Measurements from ENCODE around the gene EXOC4.

The EXOC4 gene

GRCh38 chr7:133724148-133724547, 471.3 kb downstream of the EXOC4 start:
- DNase-seq: no peak

GRCh38 chr7:133724694-133725093, 471.8 kb downstream of the EXOC4 start:
- no peak for DNase-seq

DNA sequence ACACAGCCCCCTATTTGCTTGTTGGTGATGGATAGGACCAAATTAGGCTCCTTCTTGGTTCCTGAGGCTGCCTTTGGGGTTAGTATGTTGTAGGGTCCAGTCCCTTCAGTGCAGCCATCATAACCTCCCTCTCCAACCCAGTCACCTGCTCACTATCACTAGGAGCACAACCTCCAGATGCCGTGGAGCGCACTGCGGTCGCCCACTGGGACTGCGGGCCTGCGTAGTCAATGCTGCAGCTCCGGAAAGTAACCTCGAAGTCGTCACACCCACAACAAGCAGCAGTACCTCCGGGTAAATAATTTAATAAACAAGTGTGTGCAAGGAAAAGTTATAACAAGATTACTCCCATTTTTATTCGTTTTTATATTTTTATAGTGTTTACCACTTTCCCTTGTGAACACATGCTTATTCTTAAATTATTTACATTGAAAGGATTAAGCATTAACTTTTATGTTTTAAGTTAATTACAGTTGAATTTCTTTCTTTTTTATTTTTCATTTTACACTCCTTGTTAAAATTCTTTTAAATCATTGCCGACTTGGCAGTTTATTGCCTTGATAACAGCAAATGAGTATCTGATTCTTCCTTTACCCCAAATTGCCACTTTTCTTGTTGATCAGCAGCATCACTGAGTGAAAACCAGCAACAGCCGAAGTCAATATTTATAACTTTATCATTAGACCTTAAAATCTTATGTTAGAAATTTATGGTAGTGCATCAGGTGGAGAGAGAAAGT, 474.8 kb downstream of the EXOC4 start:
- DNase-seq: no peak

DNA sequence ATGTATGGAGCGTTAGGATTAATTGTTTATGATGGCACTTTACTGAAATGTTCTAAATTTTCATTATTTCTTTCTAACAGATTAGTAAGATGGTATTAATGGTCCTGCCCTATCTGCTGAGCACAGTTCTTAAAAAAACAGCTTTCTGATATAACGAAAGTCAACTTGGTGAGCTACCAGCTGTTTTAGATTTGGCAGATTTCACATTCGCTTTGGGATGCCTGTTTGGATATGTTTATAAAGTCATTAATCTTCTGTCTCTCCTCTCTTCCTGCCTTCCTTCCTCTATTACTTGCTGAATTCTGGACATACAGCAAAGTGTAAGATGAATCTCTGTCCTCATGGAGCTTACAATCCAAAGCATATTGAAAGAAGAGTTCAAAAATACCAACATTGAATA, 477.5 kb downstream of the EXOC4 start:
- DNase-seq: no peak

- no peak for DNase-seq
Measured at GRCh38 chr7:133733401-133733800, 480.5 kb downstream of the EXOC4 start.

GRCh38 chr7:133735222-133735621, 482.3 kb downstream of the EXOC4 start:
- no peak for DNase-seq

DNA sequence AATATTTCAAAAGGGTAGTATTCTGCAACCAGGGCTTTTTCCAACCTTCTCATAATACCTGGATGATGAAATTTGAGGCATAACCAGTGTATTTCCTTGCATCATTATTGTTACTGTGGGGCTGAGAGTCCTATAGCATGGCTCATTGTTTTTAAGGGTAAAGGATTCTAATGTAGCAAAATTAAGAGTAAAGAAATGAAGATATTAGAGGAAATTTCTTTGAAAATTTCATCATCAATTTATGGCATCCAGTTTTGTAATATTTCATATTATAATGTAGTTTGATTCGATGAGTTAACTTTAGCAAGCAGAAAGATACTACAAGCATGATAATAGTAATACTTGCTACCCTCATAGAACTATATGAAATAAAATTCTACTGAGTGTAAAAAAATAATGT, 486.9 kb downstream of the EXOC4 start:
- DNase-seq: no peak

DNA sequence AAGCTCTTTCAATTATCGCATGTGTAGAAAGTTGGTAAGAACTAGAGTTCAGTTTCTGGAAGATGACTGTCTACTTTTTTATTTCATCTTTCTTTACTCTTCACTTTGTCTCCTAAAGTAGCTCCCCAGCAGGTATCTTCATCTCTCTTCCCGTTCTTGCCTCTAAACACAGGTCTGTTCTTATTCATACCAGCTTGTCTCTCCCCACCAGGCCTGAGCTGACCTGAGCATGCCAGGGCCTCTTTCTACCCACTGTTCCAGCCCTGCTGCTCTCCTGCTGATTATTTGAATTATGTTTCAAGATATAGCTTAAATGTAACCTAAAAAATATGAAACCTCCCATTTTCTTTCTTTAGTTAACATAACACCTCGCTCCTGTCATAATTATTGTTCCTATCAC, 488.2 kb downstream of the EXOC4 start:
- DNase-seq: no peak

DNA sequence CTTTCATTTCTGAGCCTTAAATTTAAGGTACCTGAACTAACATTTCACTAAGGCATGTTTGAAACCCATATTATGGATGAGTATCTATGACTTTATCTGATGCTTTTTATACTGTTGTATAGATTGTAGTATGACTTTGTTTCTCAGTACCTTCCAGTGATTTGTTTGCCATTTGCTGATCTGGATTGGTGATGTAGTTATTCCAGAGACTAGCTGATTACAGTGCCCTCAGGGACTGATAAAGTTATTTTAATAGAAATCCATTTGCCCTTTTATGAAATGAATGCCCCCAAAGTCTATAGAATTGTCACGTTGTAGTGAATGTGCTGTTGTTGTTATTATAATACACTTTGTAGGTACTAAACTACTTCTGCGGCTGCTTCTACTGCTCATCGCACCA, 488.8 kb downstream of the EXOC4 start:
- DNase-seq: no peak

- no peak for DNase-seq
Measured at GRCh38 chr7:133742709-133743538, 490.0 kb downstream of the EXOC4 start.

DNA sequence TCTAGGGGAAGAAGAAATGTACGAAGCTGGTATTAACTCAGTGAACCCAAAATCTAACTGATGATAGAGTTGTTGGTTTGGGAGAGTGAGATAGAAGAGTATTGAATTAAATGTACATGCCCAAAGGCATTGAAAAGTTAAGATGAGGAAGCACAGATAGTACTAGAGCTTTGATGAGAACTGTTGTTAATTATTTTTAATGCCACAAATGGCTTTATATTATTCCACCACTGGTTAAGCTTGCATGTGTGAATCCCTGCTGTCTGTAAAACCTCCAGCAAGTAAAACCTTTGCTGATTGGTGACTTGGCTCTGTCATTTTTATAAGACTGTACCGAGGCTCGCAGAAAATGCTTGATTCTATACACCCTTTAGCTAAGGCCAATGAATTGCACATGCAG, 491.6 kb downstream of the EXOC4 start:
- no peak for DNase-seq

GRCh38 chr7:133746305-133746704, 493.4 kb downstream of the EXOC4 start:
- no peak for DNase-seq

GRCh38 chr7:133746847-133747246, 494.0 kb downstream of the EXOC4 start:
- no peak for DNase-seq

DNA sequence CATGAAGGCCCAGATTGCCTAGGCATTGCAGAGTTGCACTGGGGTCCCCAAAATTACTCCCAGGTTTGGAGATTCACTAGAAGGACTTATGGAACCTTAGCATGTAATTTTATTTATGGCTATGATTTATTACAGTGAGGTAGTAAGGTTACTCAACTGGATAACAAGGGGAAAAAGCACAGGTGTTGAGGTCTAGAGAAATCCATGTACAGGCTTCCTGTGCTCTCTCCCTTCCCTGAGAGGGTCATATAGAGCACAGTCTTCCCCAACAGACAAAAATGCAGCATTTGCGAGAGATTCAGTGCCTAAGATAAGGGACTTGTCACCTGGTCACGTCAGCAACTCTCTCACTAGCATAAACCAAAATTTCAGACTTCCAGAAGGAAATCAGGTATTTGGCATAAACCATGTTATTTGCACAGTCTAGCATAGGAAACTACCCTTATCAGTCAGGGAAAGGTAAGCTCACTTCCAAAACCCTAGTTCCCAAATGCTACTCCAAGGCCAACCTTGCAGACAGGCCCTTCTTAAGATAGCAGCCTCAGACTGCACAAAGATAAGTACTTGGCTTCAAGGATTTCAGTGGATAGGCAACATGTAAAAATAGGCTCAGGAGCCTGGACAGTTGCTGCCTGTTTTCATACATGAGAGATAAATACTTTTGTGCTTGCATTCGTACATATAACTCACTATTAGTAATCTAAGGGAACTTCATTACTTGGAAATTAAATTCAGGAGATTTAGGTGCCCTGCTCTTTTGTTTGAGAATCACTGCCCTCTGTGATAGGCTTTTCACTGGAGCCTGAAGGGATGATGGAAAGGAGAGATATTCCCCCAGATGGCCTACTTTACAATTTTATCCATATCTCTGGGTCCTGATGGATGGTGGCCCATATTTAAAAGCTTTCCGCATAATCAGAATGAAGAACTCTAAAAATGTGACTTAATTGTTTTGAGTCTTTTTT, 495.8 kb downstream of the EXOC4 start:
- DNase-seq: no peak

DNA sequence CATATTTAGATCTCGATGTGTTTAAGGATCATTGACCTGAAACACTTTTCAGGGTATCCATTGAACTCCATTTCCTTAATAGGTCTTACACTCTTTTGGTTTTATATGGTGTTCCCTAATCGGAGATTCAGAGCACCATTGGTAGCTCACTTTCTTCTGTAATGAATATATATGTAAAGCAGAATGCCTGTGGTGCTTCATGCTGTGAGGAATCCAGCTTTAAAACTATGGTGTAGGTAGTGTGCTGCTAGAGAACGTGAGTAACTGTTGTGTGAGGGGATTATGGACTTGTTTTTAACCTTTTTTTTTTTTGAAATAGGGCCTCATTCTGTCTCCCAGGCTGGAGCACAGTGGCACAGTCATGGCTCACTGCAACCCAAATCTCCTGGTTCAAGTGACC, 497.4 kb downstream of the EXOC4 start:
- DNase-seq: no peak

GRCh38 chr7:133751079-133751478, 498.2 kb downstream of the EXOC4 start:
- no peak for DNase-seq

GRCh38 chr7:133753513-133753912, 500.6 kb downstream of the EXOC4 start:
- DNase-seq: no peak

DNA sequence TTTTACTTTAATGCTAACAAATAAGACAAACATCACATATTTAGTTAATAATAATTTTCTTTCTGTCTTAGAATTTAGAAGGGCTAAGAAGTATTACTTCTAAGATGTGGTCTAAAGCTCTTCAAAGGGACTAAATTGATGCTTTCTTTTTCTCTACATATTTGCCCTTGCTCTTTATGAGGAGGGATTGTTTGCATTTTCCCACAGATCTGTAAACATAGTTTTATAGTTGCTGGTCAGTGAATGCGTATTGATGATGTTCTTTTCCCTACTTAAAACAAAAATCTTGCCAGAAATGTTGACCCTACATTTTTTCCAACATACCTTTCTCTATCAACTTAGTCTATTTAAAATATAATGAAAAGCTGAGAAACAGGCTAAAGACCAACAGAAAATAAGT, 501.8 kb downstream of the EXOC4 start:
- DNase-seq: no peak

GRCh38 chr7:133755901-133756300, 503.0 kb downstream of the EXOC4 start:
- DNase-seq: no peak

- DNase-seq: no peak
Measured at GRCh38 chr7:133761443-133761842, 508.6 kb downstream of the EXOC4 start.

GRCh38 chr7:133763076-133763640, 510.3 kb downstream of the EXOC4 start:
- no peak for DNase-seq

GRCh38 chr7:133769668-133770067, 516.8 kb downstream of the EXOC4 start:
- no peak for DNase-seq

All from NCI-H524 treated with DMSO at 0.1 percent for 48 hours (cell line).